Measurements from ENCODE around the gene PPM1F. TPM values are rescaled to one million over a fixed set of nuclear protein-coding genes. Genes with fewer than 3 reads are reported as not detected.

The PPM1F gene
- total RNA-seq, 1 experiment from 2014 or later, result 28.6 TPM

- no peak for TF ChIP-seq AR (CRISPR knock-in tag; IDR thresholded peaks at IDR 0.05)
- no peak for TF ChIP-seq FOXJ3 (CRISPR knock-in tag; IDR thresholded peaks at IDR 0.05; ENCODE audit: borderline replicate concordance)
- no peak for TF ChIP-seq ESRRA (CRISPR knock-in tag; IDR thresholded peaks at IDR 0.05; ENCODE audit: borderline replicate concordance)
- no peak for TF ChIP-seq FOXK1 (CRISPR knock-in tag; IDR thresholded peaks at IDR 0.05)
- no peak for TF ChIP-seq SMAD3 (CRISPR knock-in tag; IDR thresholded peaks at IDR 0.05; ENCODE audit: borderline replicate concordance)
- TF ChIP-seq ZNF512 (CRISPR knock-in tag; IDR thresholded peaks at IDR 0.05; ENCODE audit: borderline replicate concordance), result no peak
- no peak for TF ChIP-seq NFE2L1 (CRISPR knock-in tag; IDR thresholded peaks at IDR 0.05)
These were observed 36.2 kb downstream of the PPM1F start (continued) for GRCh38 chr22:21916309-21916918.

- Mint-ChIP-seq H3K4me3 (no peak overlapping the region), H3K27me3 (ENCODE audit: low read depth) (no peaks in the 10 kb centered on the region), H3K36me3 (no peaks in the 10 kb centered on the region), H3K4me1 (peaks cover 29% of the 10 kb centered on the region), H3K27ac (no peak overlapping the region), H3K9me3 (no peaks in the 10 kb centered on the region)
- TF ChIP-seq FOXP1 (CRISPR knock-in tag; IDR thresholded peaks at IDR 0.05; ENCODE audit: borderline replicate concordance) (no peak), ATF3 (CRISPR knock-in tag; conservative IDR thresholded peaks at IDR 0.05) (no peak), PRDM15 (CRISPR knock-in tag; IDR thresholded peaks at IDR 0.05) (no peak), CDX4 (CRISPR knock-in tag; IDR thresholded peaks at IDR 0.05; ENCODE audit: borderline replicate concordance) (no peak), SMAD3 (CRISPR knock-in tag; IDR thresholded peaks at IDR 0.05; ENCODE audit: borderline replicate concordance) (no peak), E2F5 (CRISPR knock-in tag; IDR thresholded peaks at IDR 0.05) (no peak), CREB1 (CRISPR knock-in tag; IDR thresholded peaks at IDR 0.05) (no peak), SMAD4 (CRISPR knock-in tag; IDR thresholded peaks at IDR 0.05) (no peak), CBFB (CRISPR knock-in tag; IDR thresholded peaks at IDR 0.05; ENCODE audit: low read depth) (no peak), GABPB1 (CRISPR knock-in tag; IDR thresholded peaks at IDR 0.05) (no peak), SP1 (CRISPR knock-in tag; conservative IDR thresholded peaks at IDR 0.05) (no peak)
- no peak for ATAC-seq
- ChIA-PET POLR2A (interaction anchor here (0.7 kb wide), 1 partner anchor 298 kb away, joined by 3 read pairs; no protein-coding TSS in a partner anchor), CTCF (interaction anchor here (0.6 to 4.1 kb wide), 3 partner anchors 22 to 1874 kb away, joined by 3 to 44 read pairs (median 5); partner anchors contain the start of gene PPM1F)
- no peak for DNase-seq (ENCODE audit: low spot score)
These were observed 36.9 kb downstream of the PPM1F start for GRCh38 chr22:21915624-21916308.
